ENCODE results near the gene TK1.
"Not testable (repeated sequence)": the region's sequence is repeated elsewhere in the genome, so short reads cannot be mapped to it uniquely, and the experiment has no call there.

The TK1 gene

DNA sequence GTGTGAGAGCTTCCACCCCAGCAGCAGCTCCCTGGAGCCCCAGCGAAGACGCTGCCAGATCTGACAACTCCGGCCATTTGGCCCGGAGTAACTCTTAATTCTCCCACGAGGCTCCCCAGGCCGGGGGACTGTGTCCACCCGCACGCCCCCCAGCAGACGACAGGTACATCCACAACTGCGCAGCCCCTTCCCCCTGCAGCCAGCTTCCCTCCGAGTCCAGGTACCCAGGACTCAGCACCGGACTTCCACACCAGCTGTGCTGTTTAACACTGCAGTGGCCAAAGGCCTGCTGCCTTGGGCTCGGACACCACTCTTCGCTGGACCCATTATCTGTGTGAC lies 11.2 kb downstream of the TK1 start:
- no peak for DNase-seq

- DNase-seq: peak; percentile 71 to 89
Observed at GRCh38 chr17:78174870-78175642, 11.8 kb downstream of the TK1 start.

DNA sequence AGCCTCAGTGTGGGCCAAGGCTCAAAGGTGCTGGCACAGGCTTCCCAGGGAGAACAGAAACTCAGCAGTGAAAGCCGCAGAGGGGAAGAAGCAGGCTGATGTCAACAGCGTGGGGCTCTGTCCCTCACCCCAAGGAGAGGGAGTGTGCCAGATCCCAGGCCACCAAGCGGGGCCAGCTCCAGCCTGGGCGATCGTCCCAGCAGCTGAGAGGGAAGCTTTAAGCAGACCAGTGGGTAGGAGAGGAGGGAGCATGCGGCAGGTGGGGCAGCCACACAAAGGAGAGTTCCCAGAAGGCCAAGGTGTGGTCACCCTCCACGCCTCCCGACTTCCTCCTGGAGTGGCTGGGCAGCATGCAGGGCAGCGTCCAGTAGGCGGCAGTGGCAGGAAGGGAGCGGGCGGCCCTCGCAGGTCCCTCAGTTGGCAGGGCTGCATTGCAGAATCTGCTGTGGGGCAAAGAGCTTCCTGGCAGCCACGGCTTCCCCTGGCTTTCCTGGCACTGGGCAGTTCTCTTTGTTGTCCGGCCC lies 12.4 kb downstream of the TK1 start:
- DNase-seq: peak; percentile 92

DNA sequence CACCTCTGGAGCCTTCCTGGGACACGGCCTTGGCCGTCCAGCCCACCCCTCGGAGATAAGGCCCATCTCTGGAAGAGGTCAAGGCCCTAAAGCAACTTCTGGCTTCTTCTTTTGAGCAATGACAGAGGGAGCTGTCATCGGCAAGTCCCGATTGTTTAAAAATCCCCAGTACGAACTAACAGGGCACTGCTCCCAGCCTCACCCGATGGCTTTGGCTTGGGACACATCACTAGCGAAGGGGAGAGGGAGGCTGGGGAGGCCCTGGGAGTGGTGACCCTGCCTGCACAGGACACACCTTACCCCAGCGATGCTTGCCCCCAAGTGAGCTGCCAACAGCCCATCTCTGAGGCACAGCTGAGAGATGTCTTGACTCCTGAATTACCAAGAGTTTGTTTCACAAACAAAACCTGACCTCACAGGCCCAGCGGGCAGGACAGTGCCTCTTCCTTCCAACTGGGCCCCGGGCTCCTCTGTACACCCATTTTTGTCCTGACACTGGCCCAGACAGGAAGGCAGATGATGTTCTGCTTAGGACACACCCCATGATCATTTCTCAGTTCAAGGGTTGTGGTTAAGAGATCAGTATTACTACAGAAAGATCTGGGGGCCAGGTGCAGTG lies 13.6 kb downstream of the TK1 start:
- no peak for DNase-seq

DNA sequence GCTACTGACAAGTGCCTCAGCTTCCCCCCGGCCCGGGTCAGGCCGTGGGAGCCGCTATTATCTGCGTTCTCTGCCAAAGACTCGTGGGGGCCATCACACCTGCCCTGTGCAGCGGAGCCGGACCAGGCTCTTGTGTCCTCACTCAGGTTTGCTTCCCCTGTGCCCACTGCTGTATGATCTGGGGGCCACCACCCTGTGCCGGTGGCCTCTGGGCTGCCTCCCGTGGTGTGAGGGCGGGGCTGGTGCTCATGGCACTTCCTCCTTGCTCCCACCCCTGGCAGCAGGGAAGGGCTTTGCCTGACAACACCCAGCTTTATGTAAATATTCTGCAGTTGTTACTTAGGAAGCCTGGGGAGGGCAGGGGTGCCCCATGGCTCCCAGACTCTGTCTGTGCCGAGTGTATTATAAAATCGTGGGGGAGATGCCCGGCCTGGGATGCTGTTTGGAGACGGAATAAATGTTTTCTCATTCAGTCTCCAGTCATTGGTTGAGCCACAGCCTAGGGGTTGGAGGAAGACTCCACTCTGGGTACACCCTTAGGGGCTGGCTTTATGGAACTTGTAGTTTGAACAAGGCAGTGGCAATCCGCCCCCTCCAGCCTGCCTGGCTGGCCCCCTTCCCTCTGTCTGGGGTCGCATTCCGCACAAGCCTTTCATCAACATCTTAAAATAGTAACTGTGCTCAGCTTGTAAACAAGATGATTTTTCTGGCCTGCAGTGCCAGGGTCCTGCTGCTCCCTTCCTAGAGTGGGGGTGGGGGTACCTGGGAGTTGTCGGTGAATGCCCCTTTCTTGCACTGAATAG lies 14.4 kb downstream of the TK1 start:
- no peak for DNase-seq

DNA sequence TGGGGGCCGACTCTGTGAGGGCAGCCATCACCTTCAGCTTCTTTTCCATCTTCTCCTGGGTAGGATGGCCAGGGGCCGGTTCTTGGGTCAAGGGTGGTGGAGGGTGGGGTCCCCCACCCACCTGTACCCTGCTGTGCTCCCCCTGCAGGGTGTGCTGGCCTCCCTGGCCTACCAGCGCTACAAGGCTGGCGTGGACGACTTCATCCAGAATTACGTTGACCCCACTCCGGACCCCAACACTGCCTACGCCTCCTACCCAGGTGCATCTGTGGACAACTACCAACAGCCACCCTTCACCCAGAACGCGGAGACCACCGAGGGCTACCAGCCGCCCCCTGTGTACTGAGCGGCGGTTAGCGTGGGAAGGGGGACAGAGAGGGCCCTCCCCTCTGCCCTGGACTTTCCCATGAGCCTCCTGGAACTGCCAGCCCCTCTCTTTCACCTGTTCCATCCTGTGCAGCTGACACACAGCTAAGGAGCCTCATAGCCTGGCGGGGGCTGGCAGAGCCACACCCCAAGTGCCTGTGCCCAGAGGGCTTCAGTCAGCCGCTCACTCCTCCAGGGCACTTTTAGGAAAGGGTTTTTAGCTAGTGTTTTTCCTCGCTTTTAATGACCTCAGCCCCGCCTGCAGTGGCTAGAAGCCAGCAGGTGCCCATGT lies 15.1 kb downstream of the TK1 start:
- DNase-seq: not testable (repeated sequence)

DNA sequence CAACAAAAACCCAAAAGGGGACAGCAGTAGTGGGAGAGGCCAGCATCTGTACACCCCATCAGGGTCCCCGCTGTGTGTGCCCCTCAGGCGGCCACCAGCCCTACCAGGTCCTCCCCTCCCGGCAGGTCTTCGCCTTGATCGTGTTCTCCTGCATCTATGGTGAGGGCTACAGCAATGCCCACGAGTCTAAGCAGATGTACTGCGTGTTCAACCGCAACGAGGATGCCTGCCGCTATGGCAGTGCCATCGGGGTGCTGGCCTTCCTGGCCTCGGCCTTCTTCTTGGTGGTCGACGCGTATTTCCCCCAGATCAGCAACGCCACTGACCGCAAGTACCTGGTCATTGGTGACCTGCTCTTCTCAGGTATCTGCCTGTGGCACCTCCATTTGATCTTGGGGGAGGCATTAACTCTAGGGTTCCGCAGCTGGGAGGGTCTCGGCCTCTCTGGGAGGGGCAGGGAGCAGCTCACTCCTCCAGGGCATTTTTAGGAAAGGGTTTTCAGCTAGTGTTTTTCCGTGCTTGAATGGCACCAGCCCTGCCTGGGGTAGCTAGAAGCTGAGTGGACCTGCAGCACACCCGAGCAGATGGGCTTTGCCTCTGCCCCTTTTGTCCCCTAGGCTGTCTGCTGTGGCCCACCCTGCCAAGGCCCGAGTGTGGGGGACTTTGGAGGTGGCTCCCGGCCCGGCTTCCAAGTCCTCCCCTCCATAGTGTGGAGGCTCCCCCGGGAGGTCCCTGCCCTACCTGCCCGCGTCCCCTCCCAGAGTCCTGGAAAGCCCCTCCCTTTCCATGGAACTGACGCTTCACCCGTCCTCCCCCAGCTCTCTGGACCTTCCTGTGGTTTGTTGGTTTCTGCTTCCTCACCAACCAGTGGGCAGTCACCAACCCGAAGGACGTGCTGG lies 15.9 kb downstream of the TK1 start:
- no peak for DNase-seq

DNA sequence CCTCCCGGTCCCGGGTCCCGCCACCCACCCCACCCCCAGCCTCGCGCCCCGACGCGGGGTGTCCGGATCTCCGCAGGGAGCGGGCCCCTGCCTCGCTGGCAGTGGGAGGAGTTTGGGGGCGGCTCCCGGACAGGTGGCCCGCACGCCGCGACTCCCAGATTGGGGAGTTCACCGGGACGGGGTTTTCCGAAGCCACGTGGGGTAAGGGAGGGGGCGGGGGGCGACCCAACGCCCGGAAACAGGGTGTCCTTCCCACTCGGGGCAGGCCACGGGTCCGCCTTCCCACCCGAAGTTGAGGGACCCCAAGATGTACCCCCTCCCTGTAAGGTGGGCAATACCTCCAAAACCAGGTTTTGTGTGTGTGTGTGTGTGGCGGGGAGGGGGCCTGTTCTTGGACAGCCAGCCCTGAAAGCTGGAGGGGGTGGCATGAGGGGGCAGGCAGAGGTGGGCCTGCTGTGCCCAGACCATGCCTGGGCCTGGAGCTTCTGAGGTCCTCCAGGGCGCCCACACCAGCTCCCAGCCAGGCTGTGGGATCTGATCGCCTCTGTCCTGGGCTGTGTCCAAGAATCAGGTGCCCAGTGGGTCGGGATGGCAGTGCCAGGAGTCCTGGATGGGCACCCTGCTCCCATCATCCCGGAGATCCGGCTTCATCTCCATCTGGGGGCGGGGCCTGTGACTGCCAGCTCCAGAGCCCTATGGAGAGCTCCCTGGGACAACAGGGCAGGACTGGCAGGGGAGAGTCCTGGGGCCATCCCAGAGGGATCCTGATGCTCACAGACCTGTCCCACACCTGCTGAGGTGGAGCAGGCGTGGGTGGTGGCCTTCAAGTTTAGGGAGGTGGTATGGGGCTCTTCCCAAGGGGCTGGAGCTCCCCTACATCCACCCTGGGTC lies 17.7 kb downstream of the TK1 start:
- DNase-seq: no peak

- DNase-seq: no peak
Observed at GRCh38 chr17:78168242-78168902, 18.5 kb downstream of the TK1 start, which contains the start of gene SYNGR2. TSS of gene SYNGR2 (plus strand) at chr17:78168581. CDS start at chr17:78168617, 36 bp downstream.

DNA sequence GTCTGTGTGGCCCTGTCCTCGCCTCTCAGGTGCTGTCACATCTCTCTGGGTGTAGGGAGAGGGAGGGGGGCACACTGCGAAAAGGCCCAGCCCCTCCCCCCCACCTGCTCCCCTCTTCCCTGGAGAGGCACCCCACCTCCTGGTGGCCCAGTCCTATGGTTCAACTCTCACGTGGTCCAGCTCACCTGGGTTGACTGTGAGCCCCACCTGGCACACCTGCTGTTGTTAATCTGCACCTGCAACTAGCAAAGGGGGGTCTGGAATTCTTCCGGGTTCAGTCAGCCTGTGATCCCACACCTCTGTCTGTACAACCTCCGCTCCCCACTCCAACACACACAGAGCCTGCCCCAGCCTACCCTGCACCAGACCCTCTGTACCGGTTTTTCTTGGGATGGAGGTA lies 20.4 kb downstream of the TK1 start:
- DNase-seq: no peak

DNA sequence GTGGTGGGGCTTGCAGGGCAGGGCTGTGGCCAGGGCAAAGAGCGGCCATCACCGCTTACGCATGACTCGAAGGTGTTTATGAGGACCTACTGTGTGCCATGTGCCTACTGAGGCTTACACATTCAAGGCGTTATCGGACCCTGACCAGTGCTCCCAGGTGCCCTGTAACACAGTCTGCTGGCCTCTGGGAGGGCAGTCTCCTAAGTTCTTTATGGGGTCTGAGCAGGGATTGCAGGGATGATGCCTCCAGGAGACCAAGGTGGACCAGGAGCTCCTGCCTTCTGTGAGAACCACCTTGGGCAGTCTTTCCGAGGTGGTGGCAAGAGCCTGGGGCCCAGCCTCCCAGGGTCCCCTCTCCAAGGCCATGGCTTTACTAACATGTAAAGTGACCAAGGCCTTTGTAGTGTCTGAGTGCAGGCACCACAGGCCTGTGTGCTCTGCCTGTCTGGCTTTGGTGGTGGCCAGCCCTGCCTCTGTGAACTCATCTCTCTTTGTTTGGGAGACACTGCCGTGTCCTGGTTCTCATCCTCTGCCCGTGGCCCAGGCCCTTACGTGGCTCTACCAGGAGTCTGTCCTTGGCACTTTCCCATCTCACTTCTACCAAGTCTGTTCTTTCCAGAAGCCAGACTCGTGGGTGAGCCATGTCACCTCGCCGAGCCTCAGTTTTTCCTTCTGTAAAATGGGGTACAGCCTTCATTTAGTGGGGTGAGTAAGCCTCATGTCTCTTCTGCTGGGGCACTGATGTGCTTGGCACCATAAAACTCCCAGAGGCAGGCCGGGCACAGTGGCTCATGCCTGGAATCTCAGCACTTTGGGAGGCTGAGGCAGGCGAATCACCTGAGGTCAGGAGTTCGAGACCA lies 21.9 kb downstream of the TK1 start:
- DNase-seq: no peak

- DNase-seq: no peak
Observed at GRCh38 chr17:78163881-78164747, 22.7 kb downstream of the TK1 start.

DNA sequence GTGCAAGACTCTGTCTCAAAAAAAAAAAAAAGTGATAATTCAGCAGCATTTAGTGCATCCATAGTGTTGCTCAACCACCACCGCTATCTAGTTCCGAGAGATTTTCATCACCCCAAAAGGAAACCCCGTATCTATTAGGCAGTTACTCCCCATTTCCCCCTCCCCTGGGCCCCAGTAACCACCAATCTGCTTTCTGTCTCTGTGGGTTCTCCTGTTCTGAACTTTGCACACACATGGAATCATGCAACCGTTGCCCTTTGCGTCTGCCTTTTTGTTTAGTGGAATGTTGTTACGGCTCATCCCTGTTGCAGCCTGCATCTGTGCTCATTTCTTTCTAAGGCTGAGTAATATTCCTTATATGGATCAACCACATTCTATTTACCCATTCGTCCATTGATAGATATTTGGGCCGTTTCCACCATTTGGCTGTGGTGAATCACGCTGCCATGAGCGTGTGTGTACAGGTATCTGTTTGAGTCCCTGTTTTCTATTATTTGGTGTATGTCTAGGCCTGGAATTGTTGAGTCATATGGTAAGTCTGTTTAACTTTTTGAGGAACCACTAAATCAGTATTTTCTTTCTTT lies 27.2 kb downstream of the TK1 start:
- no peak for DNase-seq

GRCh38 chr17:78154903-78155811 lies 31.7 kb downstream of the TK1 start:
- DNase-seq: no peak

- no peak for DNase-seq
Observed at GRCh38 chr17:78151514-78152008, 35.3 kb downstream of the TK1 start.

DNA sequence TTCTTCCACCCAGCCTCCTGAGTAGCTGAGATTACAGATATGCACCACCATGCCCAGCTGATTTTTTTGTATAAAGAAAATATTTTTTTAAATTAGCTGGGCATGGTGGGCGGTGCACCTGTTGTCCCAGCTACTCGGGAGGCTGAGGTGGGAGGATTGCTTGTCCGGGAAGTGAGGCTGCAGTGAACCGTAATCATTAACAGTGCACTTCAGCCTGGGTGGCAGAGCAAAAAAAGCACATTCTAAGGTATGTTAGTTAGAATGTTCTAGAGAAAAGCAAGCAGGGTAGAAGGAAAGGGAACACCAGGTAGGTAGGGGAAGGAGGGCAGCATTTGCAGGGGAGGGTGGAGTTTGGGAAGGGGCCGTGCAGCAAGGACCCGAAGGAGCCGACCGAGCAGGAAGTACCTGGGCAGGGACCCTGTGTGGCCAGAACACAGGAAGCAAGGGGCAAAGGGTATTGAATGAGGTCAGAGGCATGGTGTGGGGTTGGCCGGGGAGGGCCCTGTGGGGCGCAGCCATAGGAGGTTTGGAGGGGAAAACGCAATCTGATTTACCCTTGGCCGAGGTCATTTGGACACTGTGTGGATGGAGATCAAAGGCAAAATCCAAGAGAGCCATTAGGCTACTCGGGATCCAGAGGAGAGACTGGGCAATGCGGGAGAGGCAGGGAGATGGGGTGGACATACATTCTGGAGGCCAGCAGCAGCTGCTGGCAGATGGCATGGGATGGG lies 38.4 kb downstream of the TK1 start:
- DNase-seq: no peak

Data from cerebellar nuclear complex (tissue), 1 donor.